SW 1271 (cell line): ENCODE measurements around the gene TACC2.
"Not testable (repeated sequence)": the region's sequence is repeated elsewhere in the genome, so short reads cannot be mapped to it uniquely, and the experiment has no call there.

Experiments
- DNase-seq, 2 experiments: peaks; one replicate each; lab custom pipeline; 2025; lab: John Stamatoyannopoulos, UW

Gene TACC2

DNA sequence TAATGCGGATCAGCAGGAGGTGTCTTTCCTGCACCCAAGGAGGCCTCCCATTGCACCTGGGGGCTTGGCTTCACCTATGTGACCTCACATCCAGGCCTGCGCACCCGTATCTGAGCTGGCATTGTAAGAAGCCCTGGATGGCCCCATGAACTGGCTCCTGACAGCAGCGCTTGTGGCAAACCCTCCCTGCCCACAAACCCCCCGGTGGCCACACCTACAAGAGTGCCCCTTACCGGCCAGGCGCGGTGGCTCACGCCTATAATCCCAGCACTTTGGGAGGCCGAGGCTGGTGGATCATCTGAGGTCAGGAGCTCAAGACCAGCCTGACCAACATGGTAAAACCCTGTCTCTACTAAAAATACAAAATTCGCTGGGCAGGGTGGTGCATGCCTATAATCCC, 107.2 kb downstream of the TACC2 start:
- DNase-seq, result not testable (repeated sequence)

DNA sequence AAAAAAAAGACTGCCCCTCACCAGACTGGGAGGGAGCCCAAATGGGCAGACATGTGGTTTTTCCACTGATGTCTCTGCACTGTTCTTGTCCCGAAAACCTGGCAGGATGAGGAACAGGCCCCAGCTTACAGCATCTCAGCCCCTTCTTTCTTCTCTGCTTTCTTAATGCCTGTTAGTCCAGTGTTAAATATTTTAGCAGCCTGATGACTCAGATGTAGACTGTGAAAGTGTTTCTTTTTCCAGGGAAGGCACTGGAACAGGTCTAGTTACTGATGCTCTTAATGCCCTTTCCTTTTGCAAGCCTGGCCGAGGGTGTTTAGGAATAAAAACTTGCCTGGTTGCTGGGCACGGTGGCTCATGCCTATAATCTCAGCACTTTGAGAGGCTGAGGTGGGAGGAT, 107.7 kb downstream of the TACC2 start:
- DNase-seq, result no peak

DNA sequence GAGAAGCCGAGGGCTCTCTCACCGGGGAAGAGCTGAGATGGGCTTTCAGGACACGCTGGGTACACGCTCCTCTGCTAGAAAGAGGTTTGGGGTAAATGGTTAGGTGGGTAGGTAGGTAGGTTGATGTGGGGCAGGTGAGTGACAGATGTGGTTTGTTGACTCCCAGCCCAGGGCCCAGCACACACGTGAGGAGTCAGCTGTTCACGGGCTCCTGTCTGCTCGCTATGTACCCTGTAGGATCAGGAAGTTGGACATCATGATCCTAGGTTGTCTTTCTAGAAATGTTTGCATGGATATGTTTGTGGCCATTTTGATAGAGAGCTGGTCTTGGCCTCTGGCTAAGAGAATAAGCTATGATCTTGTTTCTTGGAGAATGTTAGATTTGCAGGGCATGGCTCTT, 109.0 kb downstream of the TACC2 start:
- DNase-seq, result no peak

DNA sequence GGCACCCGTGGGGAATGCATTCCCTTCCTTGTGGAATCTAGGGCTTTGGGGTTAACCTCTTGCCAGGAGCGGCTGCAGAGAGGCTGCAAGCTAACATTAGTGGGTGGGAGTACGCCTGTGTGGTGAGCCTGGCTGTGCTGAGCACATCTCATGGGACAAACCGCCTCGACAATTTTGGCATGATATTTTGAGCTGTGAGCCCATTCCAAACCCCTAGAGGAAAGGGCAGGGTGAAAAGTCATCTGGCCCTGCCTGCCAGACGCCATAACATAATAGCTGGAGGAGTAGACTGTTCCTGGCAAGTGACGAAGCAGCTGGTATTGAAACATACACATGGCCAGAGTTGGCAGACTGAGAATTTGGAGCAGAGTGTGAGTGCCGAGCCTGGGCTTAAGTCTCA, 110.0 kb downstream of the TACC2 start:
- DNase-seq, result no peak

DNA sequence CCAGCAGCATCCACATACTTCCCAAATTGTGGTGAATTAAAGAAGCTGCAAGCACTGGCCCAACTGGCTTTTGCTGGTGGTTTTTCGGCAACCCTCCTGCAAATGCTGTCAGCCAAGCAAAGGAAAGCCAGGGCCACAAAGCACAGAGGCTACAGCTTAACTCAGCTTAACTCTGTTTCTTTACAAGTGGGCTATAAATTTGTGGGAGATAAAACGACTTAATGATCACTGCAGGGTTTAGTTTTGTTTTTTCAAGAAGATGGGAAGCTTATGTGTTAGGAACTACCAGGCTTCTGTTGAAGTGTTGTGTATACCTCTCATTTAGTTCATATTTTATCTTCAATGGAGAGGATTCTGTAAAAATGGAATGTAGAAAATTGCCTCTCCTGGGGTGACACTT, 110.6 kb downstream of the TACC2 start:
- DNase-seq, result no peak

DNA sequence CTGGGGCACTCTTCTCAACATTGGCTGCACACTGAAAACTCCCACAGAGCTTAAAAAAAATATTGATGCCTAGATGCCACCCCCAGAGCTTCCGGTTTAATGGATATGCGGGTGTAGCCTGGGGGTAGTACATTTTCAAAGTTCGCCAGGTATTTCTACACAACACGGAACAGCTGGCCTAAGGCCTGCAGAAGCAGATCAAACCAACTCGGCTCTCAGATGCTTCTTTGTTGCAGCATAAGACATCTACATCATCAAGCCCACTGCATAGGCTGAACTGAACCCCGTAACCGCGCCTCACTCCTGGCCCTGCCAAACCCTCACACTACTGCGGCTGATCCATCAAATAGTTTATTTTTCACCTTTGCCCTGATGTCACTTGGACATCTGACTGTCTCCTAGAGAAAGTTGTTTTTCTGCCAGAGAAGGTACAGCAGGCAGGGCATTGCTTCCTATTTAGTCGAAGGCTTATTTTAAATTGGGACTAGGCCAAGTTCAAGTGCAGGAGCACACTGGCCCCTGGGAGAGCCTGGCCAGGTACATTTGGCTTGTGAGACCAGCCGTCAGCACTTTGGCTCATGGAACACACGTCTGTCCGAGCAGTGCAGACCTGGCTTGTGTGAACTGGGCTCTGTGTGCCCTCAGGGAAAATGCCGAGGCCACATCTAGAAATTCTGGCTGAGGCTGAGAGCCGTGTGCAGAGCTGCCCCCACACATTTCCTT, 113.3 kb downstream of the TACC2 start:
- no peak for DNase-seq

DNA sequence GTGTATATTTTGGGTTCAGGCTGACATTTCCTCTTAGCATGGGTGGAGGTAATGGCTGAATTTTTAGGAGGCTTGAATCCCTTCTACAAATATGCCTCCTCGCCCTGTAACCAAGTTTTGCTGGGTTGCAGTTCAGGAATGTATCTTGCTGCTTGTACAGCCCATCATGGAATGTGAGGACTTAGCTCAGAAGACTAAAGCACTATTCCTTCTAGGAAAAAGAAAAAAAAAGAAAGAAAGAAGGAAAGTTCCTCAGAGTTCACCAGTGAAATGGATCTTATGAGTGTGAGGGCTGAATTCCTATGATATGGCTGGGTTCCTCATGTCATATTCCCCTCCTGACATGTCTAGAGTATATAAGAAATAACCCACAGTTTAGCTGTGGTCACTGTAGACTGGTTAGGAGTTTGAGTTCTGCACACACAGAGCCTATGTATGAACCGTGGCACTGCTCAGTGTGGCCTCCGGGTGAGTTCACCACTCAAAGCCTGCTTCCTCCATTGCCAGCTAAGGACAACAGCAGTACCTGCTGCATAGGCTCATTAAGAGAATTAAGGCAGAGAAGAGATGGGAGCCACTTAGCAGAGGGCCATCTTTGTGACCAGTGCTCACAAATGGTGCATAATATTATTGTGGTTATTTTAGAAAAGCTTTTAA, 114.0 kb downstream of the TACC2 start:
- DNase-seq, result no peak

DNA sequence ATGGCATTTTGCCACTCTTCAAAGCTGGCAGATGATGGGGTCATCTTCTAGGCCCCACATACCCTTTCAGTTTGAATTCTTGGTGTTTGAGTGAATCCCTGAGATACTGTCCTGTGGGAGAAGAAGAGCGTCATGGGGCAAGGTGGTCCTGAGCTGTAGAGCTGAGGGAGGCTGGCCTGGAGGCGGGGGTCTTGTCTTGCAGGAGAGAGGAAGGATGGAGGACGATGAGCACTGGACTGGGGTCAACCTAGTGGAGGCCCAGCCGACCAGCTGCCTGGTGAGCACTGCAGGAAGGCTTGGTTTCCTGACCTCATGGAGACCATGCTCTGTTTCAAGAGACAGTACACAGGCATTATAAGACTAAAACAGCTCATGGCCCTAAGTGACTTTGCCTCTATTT, 114.6 kb downstream of the TACC2 start:
- DNase-seq, result no peak

DNA sequence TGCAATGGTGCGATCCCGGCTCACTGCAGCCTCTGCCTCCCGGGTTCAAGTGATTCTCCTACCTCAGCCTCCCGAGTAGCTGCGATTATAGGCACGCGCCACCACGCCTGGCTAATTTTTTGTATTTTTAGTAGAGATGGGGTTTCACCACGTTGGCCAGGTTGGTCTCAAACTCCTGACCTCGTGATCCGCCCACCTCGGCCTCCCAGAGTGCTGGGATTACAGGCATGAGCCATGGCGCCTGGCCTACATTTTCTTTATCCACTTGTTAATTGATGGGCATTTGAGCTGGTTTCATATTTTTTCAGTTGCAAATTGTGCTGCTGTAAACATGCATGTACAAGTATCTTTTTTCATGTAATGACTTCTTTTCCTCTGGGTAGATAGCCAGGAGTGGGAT, 119.8 kb downstream of the TACC2 start:
- not testable (repeated sequence) for DNase-seq

DNA sequence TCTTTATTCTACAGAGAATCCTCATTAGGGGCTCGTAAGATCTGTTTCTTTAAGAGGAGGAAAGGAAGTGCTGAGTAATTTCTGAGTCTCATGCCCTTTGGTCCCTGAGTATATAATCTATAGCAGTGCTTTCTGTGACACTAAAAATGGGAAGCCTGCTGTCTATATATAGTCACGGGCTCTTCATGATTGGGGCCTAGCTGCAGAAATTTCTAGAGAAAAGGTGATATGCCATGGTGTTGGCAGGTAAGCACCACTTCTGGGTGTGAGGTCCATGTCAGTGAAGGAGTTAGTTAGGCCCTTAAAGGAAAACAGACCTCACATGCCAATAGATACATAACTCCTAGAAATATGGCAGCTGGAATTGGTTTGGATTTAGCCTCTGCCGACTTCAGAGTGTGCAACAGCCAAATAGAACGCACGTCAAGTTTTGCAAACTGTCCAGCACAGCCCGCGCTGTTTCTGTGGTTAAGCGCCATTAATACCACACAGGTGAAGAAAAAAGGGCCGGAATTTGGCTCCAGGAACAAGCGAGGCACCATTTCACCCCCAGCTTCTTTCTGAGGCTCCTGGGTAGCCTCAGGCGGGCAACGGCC, 123.2 kb downstream of the TACC2 start:
- DNase-seq, result peak in 1 of 2 experiments; percentile 40

DNA sequence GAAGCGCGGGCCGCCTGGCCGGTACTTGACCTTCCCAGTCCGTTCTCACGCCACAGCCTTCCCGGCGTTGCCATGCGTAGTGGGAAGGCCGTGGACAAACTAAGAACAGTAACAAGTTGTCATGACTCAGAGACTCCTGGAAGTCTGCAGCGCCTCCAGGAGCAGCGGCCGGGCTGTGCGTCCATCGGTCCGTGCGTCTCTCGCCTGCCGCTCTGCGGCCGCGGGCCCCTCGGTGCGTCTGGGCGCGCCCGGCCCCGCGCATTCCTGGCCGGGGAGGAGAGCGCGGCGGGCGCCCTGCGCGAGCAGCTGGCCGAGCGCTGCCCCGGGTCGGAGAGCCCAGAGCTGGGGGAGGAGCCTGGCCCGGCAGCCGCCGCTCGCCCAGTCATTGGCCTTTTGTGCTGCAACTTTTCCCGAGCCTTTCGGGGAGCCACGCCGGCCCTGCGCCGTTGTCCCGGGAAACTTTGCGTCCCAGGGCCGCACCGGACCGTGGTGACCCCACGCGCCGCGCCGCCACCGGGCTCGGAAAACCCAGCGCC, 123.7 kb downstream of the TACC2 start:
- DNase-seq, result peak; percentile 49 to 83

DNA sequence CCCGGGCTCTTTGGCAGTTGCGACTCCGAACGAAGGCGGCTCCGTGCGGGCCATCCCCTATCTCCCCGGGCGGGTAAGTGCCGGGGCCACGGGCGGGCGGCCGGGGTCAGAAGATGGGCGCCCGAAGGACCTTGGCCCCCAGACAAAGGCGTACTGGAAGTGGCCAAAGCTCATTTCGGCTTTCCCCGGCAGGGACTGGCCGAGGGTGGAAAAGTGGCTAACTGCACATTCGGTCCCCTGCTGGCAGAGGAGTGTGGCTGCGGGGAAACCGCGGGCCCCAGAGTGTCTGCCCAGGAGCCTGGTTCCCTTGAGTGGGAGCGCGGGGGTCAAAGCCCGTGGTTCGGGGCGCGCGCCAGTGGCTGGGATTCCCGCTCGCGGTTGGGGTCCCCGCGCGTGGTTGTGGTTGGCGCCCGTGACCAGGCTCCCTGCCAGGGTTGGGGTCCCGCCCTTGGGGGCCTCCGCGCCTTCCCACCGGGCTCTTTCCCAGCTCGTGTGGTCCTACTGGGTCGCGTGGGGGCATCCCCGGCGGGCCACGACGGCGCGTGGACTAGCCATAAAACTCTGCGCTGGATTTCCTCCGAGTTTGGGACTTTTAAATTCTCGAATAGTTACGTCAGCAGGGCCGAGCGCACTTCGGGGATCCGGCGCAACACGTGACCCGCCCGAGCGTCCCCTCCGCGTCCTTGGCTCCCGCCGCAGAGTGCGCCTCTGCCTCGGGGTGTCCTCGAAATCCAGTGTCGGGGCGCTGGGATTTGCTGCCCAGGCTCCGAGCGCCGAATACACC, 124.4 kb downstream of the TACC2 start:
- DNase-seq, result peak; percentile 33 to 37

DNA sequence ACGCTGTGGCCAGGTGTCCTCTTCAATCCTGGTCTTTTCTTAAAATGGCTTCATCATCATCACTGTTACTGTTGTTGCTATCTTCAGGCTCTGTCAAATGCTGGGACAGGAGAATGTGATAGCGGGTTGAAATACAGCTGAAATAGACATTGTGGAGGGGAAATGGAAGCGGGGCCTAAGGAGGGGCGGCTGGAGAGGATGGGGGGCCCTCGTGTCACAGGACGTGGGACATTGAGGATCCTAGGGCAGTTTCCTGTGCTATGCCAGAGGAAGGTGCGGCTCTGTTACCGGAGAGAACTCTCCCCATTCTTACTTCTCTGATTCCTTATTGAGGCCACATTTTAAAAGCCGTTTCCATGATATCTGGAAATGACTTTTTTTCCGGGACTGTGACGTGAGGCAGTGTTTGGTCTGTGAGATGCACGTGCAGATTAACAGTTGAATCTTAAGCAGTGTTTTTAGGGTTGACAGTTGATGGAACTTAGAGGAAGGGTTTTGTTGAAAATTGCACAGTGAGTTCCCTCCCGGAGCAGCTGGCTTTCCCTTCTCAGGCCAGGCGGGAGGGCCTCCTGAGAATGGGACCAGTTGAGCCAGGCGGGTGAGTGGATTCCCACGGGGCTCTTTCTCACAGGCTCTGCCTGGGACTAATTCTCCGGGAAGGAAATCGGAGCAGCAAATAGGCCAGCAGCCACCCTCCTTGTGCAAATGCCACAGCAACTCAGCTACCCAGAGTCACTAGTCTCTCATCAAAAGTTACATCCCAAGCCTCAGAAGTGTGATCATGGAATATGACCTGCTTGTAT, 125.2 kb downstream of the TACC2 start:
- no peak for DNase-seq

DNA sequence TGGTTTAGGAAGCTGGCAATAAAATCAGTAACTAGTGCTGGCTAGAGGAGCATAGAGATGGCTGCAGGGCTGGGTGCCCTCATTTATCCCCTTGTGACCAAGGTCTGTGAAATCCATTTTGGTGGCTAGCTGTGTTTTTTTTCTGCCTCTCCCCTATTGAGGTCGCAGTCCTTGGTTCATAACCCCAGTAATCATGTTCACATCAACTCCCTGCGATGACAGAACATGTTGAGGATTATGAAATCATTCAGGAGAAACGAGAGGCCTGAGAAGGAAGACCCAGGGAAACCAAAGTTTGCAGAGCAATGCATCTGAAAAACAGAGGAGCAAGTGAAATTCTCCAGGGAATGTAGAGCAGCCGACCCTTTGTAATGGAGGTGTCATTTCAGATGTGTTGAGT, 126.9 kb downstream of the TACC2 start:
- no peak for DNase-seq

DNA sequence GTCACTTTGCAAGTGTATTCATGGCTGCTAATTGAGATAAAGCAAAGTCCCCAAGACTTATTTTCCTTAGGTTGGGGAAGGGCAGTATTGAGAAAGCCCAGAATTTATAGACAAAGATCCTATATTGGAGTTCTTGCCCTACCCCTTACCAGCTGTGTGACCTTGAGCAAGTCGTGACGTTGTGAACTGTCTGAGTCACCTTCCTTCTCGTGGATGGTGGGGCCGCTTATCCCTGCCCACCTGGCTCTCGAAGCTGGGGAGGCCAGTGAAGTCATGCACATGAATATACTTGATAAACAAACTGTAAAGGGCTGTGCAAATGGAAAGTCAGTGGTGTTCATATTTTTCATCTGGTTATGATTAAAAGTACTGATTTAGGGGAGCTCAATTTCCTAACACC, 127.4 kb downstream of the TACC2 start:
- DNase-seq, result peak in 1 of 2 experiments; percentile 7

DNA sequence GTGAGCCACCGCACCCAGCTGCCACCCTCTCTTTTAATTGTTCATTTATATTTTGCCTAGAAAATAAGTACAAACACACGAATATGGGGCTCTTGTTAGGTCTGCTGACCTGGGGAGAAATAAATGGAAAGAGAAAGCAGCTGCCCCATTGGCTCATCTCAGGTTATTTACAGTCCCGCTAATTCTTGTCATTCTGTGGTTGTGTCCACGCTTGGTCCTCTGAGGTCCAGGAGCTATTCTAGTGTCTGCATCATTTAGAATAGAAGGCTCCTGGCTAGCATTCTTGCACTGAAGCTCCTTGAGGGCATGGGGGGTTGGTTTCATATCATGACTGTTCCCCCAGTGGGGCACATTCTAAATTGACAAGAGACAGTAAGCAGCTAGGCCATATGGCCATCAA, 128.5 kb downstream of the TACC2 start:
- DNase-seq, result no peak

DNA sequence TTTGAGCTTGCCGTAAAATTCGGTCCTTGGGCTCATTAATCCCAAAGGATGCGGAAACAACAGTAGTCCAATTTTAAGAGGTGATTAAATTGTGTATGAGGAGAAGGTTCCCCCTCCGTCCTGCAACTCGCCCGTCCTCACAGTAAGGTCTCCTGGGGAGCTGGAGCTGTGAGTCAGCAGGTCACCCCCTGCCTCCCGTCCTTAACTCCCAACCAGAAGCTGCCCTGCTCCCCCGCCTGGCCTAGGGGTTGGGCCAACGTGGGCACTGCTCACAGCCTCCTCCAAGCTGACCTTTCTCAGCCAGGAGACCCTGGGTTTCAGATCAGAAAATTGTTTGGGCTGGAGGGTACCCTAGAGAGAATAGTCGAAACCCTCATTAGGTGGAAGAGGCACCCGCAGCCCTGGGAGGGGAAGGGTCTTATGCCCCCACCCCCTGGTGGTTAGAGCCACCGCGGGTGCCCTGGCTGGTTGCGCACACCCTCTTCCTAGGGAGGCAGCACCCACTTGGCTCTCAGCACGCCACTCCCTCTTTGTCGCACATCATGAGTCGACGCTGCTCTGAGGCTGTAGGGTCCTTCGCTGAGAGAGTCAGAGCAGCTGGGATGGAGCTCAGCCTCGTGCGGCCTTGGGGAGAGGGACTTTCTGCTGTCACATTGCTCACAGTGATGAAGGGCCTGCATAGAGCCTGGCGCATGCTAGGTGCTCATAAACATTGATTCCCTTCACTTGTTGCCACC, 131.2 kb downstream of the TACC2 start:
- no peak for DNase-seq

DNA sequence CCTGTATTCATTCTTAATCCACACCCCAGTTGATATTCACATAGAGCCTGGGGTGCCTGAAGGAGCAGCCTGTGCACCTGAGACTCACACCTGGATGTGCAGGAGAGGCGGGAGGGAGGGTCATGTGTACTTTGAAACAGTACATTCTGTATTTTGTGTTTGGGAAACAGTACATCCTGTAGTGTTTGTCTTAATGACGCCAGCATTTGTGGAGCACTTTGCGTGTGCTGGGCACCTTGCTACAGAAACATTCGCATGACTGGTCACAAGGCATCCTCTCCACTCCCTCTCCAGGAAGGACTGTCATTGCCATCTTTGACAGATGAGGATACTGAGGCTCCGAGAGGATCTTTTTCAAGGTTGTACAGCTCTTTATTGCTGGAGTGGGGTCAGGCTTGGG, 132.1 kb downstream of the TACC2 start:
- no peak for DNase-seq

DNA sequence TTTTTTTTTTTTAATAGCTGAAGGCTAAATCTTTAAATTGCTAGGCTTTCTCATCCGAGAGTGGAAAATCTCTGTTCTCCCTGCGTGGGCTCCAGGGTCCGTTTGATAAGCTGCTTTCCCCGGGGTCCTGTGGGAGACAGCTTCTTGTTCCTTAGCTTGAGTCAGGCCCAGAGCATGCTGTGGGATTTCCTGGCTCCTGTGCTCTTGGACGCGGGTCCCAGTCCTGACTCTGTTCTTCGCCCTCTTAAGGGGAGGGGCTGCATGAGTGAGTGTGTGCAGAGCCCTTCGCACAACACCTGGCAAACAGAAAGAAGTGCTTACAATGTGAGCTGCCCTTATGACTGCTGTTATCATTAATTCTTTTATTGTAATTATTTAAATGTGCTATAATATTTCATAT, 133.5 kb downstream of the TACC2 start:
- no peak for DNase-seq

DNA sequence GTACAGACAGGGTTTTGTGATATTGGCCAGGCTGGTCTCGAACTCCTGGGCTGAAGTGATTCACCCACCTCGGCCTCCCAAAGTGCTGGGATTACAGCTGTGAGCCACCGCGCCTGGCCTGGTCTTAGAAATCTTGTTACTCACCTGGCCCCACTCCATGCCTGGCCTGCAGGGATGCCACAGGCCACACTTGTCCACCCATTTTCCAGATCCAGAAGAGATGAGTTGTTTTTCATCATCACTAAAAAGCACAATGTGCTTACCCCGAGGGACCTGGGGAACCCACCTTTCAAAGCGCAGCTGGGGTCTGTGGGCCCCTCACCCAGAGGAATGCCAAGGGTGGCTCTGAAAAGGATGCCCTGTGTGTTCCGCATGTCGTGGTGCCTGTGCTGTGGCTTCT, 134.2 kb downstream of the TACC2 start:
- no peak for DNase-seq

DNA sequence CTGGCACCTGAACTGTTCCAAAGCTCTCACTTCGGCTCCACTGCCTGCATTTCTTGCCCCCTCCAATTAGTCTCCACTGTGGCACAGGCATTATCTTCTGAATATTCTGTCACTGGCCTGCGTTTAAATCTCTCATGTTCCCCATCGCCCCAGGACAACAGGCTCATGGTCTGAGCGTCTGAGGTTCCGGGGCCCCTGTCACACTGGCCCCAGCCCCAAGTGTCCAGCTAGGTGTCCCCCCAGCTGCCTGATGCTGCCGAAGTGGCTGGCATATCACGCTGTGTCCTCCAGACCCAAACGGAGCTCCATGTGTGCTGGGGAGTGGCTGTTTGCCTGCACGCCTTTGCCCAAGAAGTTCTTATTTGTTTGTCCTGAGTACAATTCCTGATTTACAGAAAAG, 135.4 kb downstream of the TACC2 start:
- no peak for DNase-seq
